Fibroblast of mammary gland (primary cell): Measurements from ENCODE around the gene NFATC2.

Experiments
- DNase-seq: peaks from one replicate; pipeline ENCODE4 v3.0.0-alpha.2; 2010; ENCODE audit warnings: low read depth
- H3K4me3 ChIP-seq: 2 replicates; pipeline ENCODE4 v1.5.1; 2011; ENCODE audit warnings: low read depth, mild to moderate bottlenecking, low read length, moderate library complexity; ENCODE audit not compliant: control insufficient read depth
- TF ChIP-seq, protein P1 (sequence below): conservative IDR thresholded peaks from 2 replicates; pipeline ENCODE4 v1.5.1; 2011; ENCODE audit warnings: low read depth, low read length, inconsistent platforms; ENCODE audit not compliant: control insufficient read depth, insufficient read depth

NFATC2 gene

DNA sequence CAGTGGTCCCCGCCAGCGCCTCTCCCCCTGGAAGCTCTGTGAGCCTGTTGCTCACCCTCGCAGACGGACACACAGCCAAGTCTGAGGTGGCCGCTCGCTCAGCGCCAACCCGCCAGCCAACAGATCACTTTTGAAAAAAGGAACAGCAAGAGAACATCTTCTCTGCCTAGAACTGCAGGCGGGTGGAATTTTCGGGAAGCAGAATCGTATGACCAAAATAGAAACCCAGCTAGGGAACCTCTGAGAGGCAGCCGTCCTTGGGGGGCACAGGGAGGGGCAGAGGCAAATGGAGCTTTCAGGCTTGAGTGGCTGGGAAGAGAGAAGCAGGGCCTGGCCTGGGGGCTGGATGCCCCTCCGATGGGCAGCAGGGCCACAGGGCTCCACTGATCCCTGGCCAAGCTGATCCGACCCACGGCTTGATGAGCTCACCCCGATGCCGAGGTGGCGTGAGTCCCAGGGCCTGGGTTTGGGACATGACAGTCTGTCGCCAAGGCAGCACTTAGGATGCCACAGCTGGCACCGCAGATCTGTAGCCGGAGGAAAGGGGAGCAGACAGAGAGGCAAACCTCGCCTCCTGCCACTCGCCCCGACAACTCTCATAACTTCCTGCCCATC lies 9.8 kb downstream of the NFATC2 start:
- no peak overlapping the region for H3K4me3 ChIP-seq
- TF ChIP-seq, protein P1, sequence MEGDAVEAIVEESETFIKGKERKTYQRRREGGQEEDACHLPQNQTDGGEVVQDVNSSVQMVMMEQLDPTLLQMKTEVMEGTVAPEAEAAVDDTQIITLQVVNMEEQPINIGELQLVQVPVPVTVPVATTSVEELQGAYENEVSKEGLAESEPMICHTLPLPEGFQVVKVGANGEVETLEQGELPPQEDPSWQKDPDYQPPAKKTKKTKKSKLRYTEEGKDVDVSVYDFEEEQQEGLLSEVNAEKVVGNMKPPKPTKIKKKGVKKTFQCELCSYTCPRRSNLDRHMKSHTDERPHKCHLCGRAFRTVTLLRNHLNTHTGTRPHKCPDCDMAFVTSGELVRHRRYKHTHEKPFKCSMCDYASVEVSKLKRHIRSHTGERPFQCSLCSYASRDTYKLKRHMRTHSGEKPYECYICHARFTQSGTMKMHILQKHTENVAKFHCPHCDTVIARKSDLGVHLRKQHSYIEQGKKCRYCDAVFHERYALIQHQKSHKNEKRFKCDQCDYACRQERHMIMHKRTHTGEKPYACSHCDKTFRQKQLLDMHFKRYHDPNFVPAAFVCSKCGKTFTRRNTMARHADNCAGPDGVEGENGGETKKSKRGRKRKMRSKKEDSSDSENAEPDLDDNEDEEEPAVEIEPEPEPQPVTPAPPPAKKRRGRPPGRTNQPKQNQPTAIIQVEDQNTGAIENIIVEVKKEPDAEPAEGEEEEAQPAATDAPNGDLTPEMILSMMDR: no peak
- peak; percentile 6 for DNase-seq

DNA sequence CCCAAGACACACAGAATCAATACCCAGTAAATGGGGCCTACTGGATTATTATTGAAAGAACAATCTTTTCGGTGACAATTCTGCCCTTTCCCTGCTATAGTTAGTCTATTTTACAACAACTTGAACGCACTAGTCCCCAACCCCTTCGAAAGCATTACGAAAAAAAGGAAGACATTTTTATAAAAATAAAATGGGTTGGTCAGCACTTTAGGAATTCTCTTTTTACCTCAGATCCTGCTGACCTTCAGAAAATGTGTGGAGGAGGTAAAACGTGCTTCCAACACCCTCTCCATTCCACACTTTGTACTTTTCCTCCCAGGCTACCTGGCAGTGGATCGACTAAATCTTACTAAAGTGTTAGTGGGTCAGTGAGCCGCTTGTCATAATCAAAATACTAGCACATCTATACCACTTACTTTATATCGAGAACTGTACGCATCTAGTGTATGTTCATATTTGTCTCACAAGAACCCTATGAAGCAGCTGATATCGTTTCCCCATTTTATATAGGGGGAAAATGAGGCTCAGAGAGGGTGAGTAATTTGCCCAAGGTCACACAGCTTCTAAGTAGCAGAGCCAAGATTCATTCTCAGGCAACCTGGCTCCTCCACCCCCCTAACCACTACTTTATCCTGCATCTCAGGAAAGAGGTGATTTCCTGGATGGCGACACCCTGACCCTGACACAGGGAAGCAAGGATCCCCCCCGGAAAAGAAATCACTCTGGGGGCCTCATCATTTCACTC lies 10.6 kb downstream of the NFATC2 start:
- DNase-seq: no peak
- TF ChIP-seq, protein P1: no peak
- no peak overlapping the region for H3K4me3 ChIP-seq

DNA sequence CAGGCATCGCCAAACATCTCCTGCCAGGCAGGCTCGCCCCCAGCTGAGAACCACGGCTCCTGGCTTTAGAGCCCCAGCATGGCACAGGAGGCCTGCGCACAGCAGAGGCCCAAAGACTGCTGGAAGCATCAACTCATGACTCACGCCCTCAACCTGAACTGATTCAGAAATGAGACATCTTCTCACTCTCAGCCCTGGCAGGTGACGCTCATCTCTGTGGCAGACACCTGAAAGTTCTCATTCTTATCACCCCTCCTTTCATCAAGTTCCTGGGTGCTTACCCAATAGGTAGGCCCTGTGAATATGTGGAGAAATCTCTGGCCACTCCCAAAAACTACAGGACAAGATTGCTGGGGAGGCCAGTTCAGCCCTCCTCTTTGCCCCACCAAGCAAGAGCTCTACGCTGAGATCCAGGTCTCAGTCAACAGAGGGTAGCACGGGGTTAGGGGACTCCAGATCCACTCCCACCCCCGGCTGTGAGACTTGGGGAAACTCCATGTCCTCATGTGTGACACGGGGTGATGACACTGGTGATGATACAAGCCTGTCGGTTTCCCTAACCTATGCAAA lies 11.3 kb downstream of the NFATC2 start:
- DNase-seq: no peak
- no peak overlapping the region for H3K4me3 ChIP-seq
- TF ChIP-seq, protein P1: no peak

DNA sequence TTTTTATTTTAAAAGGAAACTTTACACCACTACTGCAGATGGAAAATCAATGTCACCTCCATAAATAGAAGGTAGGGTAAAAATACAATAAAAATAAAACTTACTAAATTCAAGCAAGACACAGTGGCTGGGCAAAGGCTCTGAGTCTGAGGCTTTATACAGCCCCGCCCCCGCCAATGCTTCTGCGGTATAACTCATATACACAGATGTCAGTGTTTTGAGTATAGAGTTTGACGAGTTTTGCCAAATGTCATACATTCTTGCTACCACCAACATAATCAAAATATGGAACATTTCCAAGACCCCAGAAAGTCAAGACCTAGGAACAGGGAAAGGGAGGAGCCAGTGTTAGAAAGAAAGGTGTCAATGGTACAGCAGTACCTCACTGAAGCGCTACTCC lies 12.8 kb downstream of the NFATC2 start:
- DNase-seq: no peak
- TF ChIP-seq, protein P1: no peak
- H3K4me3 ChIP-seq: no peak overlapping the region

DNA sequence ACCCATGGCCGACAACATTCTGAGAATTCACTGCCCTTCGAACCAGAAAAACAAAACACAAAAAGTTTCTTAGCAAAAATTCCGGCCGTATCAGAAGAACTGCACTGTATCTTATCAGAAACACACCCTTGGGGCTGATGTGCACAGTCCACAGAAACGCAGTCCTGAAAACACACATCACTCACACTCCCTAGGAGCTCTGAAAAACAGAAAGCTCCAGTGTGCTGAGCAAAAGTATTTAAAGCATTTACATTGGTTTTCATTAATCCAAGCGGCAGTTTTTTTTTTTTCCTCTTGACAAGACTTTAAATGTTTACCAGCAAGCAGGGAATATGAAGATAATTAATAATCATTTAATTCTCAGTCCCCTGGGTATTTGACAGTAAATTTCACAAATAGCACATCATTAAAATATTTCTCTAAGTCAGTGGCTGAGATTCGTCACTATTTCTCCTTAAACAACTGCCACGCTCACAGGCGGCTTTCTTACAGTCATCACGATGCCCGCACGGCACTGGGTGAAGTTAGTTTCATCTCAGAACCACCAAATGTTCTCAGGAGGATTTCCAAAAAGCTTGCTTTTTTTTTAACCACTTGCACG lies 13.3 kb downstream of the NFATC2 start:
- TF ChIP-seq, protein P1: no peak
- peak; percentile 14 for DNase-seq
- no peak overlapping the region for H3K4me3 ChIP-seq

DNA sequence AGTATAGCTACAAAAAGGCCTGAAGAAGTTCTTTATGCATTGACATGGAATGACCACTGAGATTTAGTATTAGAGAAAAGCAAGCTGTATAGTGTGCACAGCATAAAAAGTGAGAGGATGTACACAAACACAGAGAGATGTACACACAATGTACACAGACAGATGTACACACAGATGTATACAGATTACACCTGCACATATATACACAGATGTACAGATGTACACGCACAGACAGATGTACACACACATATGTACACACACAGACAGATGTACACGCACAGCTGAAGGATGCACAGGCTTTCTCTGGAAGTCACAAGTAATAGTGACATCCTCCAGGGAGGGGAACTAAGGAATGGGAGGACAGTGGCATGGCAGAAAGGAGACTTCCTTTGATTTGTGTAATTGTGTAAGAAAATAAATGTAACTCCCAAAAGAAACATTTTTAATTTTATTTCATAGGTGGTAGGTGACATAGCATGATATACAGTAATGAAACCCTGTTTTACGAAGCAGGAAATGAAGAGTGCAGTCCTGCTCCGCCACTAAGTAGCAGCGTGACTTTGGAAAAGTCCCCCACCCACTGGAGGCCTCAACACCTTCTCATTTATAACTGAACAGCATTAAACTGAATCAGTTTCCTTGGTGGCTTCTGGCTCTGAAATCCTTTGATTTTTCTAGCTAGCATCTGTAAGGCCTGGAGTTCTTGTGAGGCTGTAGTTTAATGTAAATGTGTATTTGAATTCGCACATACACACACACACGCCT lies 14.1 kb downstream of the NFATC2 start:
- no peak for DNase-seq
- no peak overlapping the region for H3K4me3 ChIP-seq
- TF ChIP-seq, protein P1: no peak
